Measurements from ENCODE around the gene KCNMB2.

Gene KCNMB2

GRCh38 chr3:178822722-178823121 lies 286.5 kb downstream of the KCNMB2 start:
- no peak overlapping the region for H3K4me3 ChIP-seq (ENCODE audit: low read length)
- H4K20me1 ChIP-seq (ENCODE audit: insufficient read depth, low read length): no peaks in the 10 kb centered on the region
- no peaks in the 10 kb centered on the region for H3K9me3 ChIP-seq (ENCODE audit: insufficient read depth, low read length)
- no peaks in the 10 kb centered on the region for H3K27me3 ChIP-seq (ENCODE audit: low read depth, low read length)
- no peak overlapping the region for H3K4me2 ChIP-seq (ENCODE audit: low read length)
- H3K27ac ChIP-seq (ENCODE audit: low read length): no peak overlapping the region
- H3K4me1 ChIP-seq (ENCODE audit: low read length): no peaks in the 10 kb centered on the region
- H3K79me2 ChIP-seq (ENCODE audit: low read length): no peaks in the 10 kb centered on the region
- no peak overlapping the region for H3K9ac ChIP-seq (ENCODE audit: low read length)
- no peaks in the 10 kb centered on the region for H3K36me3 ChIP-seq (replicated peaks; ENCODE audit: low read depth, low read length)
- no peak overlapping the region for H2AFZ ChIP-seq (ENCODE audit: low read depth, low read length)
- no peak for TF ChIP-seq CTCF (IDR thresholded peaks at IDR 0.05; ENCODE audit: low read depth, low read length)
- TF ChIP-seq EZH2phosphoT487 (IDR thresholded peaks at IDR 0.05; ENCODE audit: low read depth): no peak

- Histone ChIP-seq H3K27ac (ENCODE audit: low read length) (no peak overlapping the region), H2AFZ (ENCODE audit: low read depth, low read length) (no peak overlapping the region), H3K4me1 (ENCODE audit: low read length) (no peaks in the 10 kb centered on the region), H3K4me3 (ENCODE audit: low read length) (no peak overlapping the region), H3K36me3 (replicated peaks; ENCODE audit: low read depth, low read length) (no peaks in the 10 kb centered on the region), H3K79me2 (ENCODE audit: low read length) (no peaks in the 10 kb centered on the region), H3K4me2 (ENCODE audit: low read length) (no peak overlapping the region), H3K9ac (ENCODE audit: low read length) (no peak overlapping the region), H3K27me3 (ENCODE audit: low read depth, low read length) (no peaks in the 10 kb centered on the region), H3K9me3 (ENCODE audit: insufficient read depth, low read length) (no peaks in the 10 kb centered on the region), H4K20me1 (ENCODE audit: insufficient read depth, low read length) (no peaks in the 10 kb centered on the region)
- no peak for TF ChIP-seq CTCF (IDR thresholded peaks at IDR 0.05; ENCODE audit: low read depth, low read length)
- no peak for TF ChIP-seq EZH2phosphoT487 (IDR thresholded peaks at IDR 0.05; ENCODE audit: low read depth)
Observed at GRCh38 chr3:178823150-178823549, 286.9 kb downstream of the KCNMB2 start.

- no peak for TF ChIP-seq CTCF (IDR thresholded peaks at IDR 0.05; ENCODE audit: low read depth, low read length)
- no peak for TF ChIP-seq EZH2phosphoT487 (IDR thresholded peaks at IDR 0.05; ENCODE audit: low read depth)
Observed at GRCh38 chr3:178823591-178824246, 287.5 kb downstream of the KCNMB2 start.

GRCh38 chr3:178826435-178827123 lies 290.3 kb downstream of the KCNMB2 start:
- no peak overlapping the region for H3K9ac ChIP-seq (ENCODE audit: low read length)
- H2AFZ ChIP-seq (ENCODE audit: low read depth, low read length): no peak overlapping the region
- TF ChIP-seq CTCF (IDR thresholded peaks at IDR 0.05; ENCODE audit: low read depth, low read length): no peak
- no peak for TF ChIP-seq EZH2phosphoT487 (IDR thresholded peaks at IDR 0.05; ENCODE audit: low read depth)
- H3K4me3 ChIP-seq (ENCODE audit: low read length): no peak overlapping the region
- H3K27ac ChIP-seq (ENCODE audit: low read length): no peak overlapping the region
- H3K27me3 ChIP-seq (ENCODE audit: low read depth, low read length): no peaks in the 10 kb centered on the region
- H3K36me3 ChIP-seq (replicated peaks; ENCODE audit: low read depth, low read length): no peaks in the 10 kb centered on the region
- H4K20me1 ChIP-seq (ENCODE audit: insufficient read depth, low read length): no peaks in the 10 kb centered on the region
- no peaks in the 10 kb centered on the region for H3K9me3 ChIP-seq (ENCODE audit: insufficient read depth, low read length)
- H3K4me2 ChIP-seq (ENCODE audit: low read length): no peak overlapping the region
- no peaks in the 10 kb centered on the region for H3K79me2 ChIP-seq (ENCODE audit: low read length)
- no peaks in the 10 kb centered on the region for H3K4me1 ChIP-seq (ENCODE audit: low read length)

More at GRCh38 chr3:178823591-178824246, 287.5 kb downstream of the KCNMB2 start:
- H3K9ac ChIP-seq (ENCODE audit: low read length): no peak overlapping the region
- no peaks in the 10 kb centered on the region for H3K9me3 ChIP-seq (ENCODE audit: insufficient read depth, low read length)
- no peak overlapping the region for H3K4me3 ChIP-seq (ENCODE audit: low read length)
- no peaks in the 10 kb centered on the region for H3K36me3 ChIP-seq (replicated peaks; ENCODE audit: low read depth, low read length)
- no peaks in the 10 kb centered on the region for H3K27me3 ChIP-seq (ENCODE audit: low read depth, low read length)
- no peak overlapping the region for H3K4me2 ChIP-seq (ENCODE audit: low read length)
- H3K79me2 ChIP-seq (ENCODE audit: low read length): no peaks in the 10 kb centered on the region
- no peak overlapping the region for H3K27ac ChIP-seq (ENCODE audit: low read length)
- no peak overlapping the region for H2AFZ ChIP-seq (ENCODE audit: low read depth, low read length)
- H4K20me1 ChIP-seq (ENCODE audit: insufficient read depth, low read length): no peaks in the 10 kb centered on the region
- H3K4me1 ChIP-seq (ENCODE audit: low read length): no peaks in the 10 kb centered on the region

Data from OCI-LY3 (cell line).